ENCODE measurements around the gene CD2.

CD2 gene

GRCh38 chr1:116785006-116785405, 30.8 kb downstream of the CD2 start:
- no peak for TF ChIP-seq CTCF (IDR thresholded peaks at IDR 0.05; ENCODE audit: low read depth, low read length, missing control alignments)
- H3K4me3 ChIP-seq (ENCODE audit: low read depth, low read length): no peak overlapping the region
- no peak for DNase-seq (ENCODE audit: low read depth)
- in situ Hi-C loops (cut with HindIII; ENCODE audit: low sequenced_read_pairs): no loop called here

GRCh38 chr1:116786049-116786448, 31.8 kb downstream of the CD2 start:
- DNase-seq (ENCODE audit: low read depth): no peak

GRCh38 chr1:116791727-116792126, 37.5 kb downstream of the CD2 start:
- H3K4me3 ChIP-seq (ENCODE audit: low read depth, low read length): no peak overlapping the region
- DNase-seq (ENCODE audit: low read depth): no peak
- in situ Hi-C loops (cut with HindIII; ENCODE audit: low sequenced_read_pairs): no loop called here
- TF ChIP-seq CTCF (IDR thresholded peaks at IDR 0.05; ENCODE audit: low read depth, low read length, missing control alignments): no peak

More at GRCh38 chr1:116786049-116786448, 31.8 kb downstream of the CD2 start:
- in situ Hi-C loops (cut with HindIII; ENCODE audit: low sequenced_read_pairs): no loop called here
- no peak overlapping the region for H3K4me3 ChIP-seq (ENCODE audit: low read depth, low read length)
- no peak for TF ChIP-seq CTCF (IDR thresholded peaks at IDR 0.05; ENCODE audit: low read depth, low read length, missing control alignments)

GRCh38 chr1:116793357-116793935, 39.2 kb downstream of the CD2 start:
- DNase-seq (ENCODE audit: low read depth): no peak
- in situ Hi-C loops (cut with HindIII; ENCODE audit: low sequenced_read_pairs): no loop called here
- no peak overlapping the region for H3K4me3 ChIP-seq (ENCODE audit: low read depth, low read length)

GRCh38 chr1:116794371-116794770, 40.1 kb downstream of the CD2 start:
- no peak for TF ChIP-seq CTCF (IDR thresholded peaks at IDR 0.05; ENCODE audit: low read depth, low read length, missing control alignments)
- DNase-seq (ENCODE audit: low read depth): no peak
- no peak overlapping the region for H3K4me3 ChIP-seq (ENCODE audit: low read depth, low read length)
- in situ Hi-C loops (cut with HindIII; ENCODE audit: low sequenced_read_pairs): no loop called here

More at GRCh38 chr1:116793357-116793935, 39.2 kb downstream of the CD2 start:
- TF ChIP-seq CTCF (IDR thresholded peaks at IDR 0.05; ENCODE audit: low read depth, low read length, missing control alignments): no peak

GRCh38 chr1:116794804-116795481, 40.7 kb downstream of the CD2 start:
- H3K4me3 ChIP-seq (ENCODE audit: low read depth, low read length): no peak overlapping the region
- in situ Hi-C loops (cut with HindIII; ENCODE audit: low sequenced_read_pairs): no loop called here
- no peak for DNase-seq (ENCODE audit: low read depth)

More at GRCh38 chr1:116794804-116795481, 40.7 kb downstream of the CD2 start:
- TF ChIP-seq CTCF (IDR thresholded peaks at IDR 0.05; ENCODE audit: low read depth, low read length, missing control alignments): no peak

Data from astrocyte of the cerebellum (primary cell).